Right atrium auricular region (tissue), 2 donors: Measurements from ENCODE around the gene MTOR. TPM values are rescaled to one million over a fixed set of nuclear protein-coding genes. Genes with fewer than 3 reads are reported as not detected.

Experiments used
- DNase-seq: peaks from one replicate; pipeline ENCODE4 v3.0.0-alpha.2; 2019; ENCODE audit warnings: low spot score
- H3K27ac ChIP-seq, 2 donors: fragments of 200-600 bp; sonication (generic); 1 replicate in 1 of 2; 2 replicates in 1 of 2; pipeline ENCODE4 v1.5.1; 2016 to 2019
- H3K27me3 ChIP-seq, 2 donors: fragments of 200-600 bp; sonication (generic); one replicate each; pipeline versions ENCODE4 v1.5.1 to v1.6.0; 2017 to 2019
- H3K36me3 ChIP-seq: fragments of 200-600 bp; sonication (generic); one replicate; pipeline ENCODE4 v1.5.1; 2016
- H3K4me1 ChIP-seq, 2 donors: fragments of 200-600 bp; sonication (generic); one replicate each; pipeline versions ENCODE4 v1.5.1 to v1.6.0; 2017 to 2019
- H3K4me3 ChIP-seq, 2 donors: fragments of 200-600 bp; sonication (generic); 1 replicate in 1 of 2; 2 replicates in 1 of 2; pipeline ENCODE4 v1.5.1; 2017 to 2019; ENCODE audit warnings: mild to moderate bottlenecking in 1 of 2, moderate library complexity in 1 of 2
- H3K9me3 ChIP-seq, 2 donors: fragments of 200-600 bp; sonication (generic); one replicate each; pipeline ENCODE4 v1.5.1; 2019
- CTCF ChIP-seq, 2 donors: fragments of 200-600 bp; sonication (generic); IDR thresholded peaks; one replicate each; pipeline ENCODE4 v1.5.1; 2019; ENCODE audit warnings: antibody characterized with exemption in 2 of 2
- total RNA-seq, 2 donors: library from RNA; depleted of rRNA; stranded (reverse); fragments of >200 nt; gene quantifications; one replicate each; pipeline ENCODE4 v1.1.0, GENCODE V29; 2016

Gene MTOR
- total RNA-seq, 2 donors from 2014 or later, result 28.1 to 36.0 TPM

GRCh38 chr1:11125931-11126330, 136.4 kb downstream of the MTOR start:
- DNase-seq, result no peak
- Histone ChIP-seq H3K4me1 (no peaks in the 10 kb centered on the region), H3K27me3 (no peaks in the 10 kb centered on the region), H3K36me3 (peaks cover 92% of the 10 kb centered on the region), H3K4me3 (no peak overlapping the region), H3K27ac (no peak overlapping the region), H3K9me3 (no peaks in the 10 kb centered on the region)
- TF ChIP-seq CTCF (IDR thresholded peaks at IDR 0.05), result no peak

- H3K9me3 ChIP-seq, result no peaks in the 10 kb centered on the region
- no peaks in the 10 kb centered on the region for H3K27me3 ChIP-seq
- no peaks in the 10 kb centered on the region for H3K4me1 ChIP-seq
- no peak overlapping the region for H3K4me3 ChIP-seq
- DNase-seq, result no peak
- peaks cover 85% of the 10 kb centered on the region for H3K36me3 ChIP-seq
- TF ChIP-seq CTCF (IDR thresholded peaks at IDR 0.05), result no peak
- H3K27ac ChIP-seq, result no peak overlapping the region
Observed at GRCh38 chr1:11124965-11125364, 137.4 kb downstream of the MTOR start.

- Histone ChIP-seq H3K36me3 (peaks cover 67% of the 10 kb centered on the region), H3K9me3 (no peaks in the 10 kb centered on the region), H3K27me3 (no peaks in the 10 kb centered on the region), H3K4me1 (no peaks in the 10 kb centered on the region), H3K27ac (no peak overlapping the region), H3K4me3 (no peak overlapping the region)
- DNase-seq, result no peak
- no peak for TF ChIP-seq CTCF (IDR thresholded peaks at IDR 0.05)
Observed at GRCh38 chr1:11116318-11116717, 146.0 kb downstream of the MTOR start.

GRCh38 chr1:11114966-11115365, 147.4 kb downstream of the MTOR start:
- no peak overlapping the region for H3K27ac ChIP-seq
- no peak for TF ChIP-seq CTCF (IDR thresholded peaks at IDR 0.05)
- DNase-seq, result no peak
- H3K36me3 ChIP-seq, result peaks cover 65% of the 10 kb centered on the region
- H3K9me3 ChIP-seq, result no peaks in the 10 kb centered on the region
- no peaks in the 10 kb centered on the region for H3K27me3 ChIP-seq
- H3K4me1 ChIP-seq, result no peaks in the 10 kb centered on the region
- no peak overlapping the region for H3K4me3 ChIP-seq

- no peaks in the 10 kb centered on the region for H3K4me1 ChIP-seq
- no peak for TF ChIP-seq CTCF (IDR thresholded peaks at IDR 0.05)
- H3K27ac ChIP-seq, result no peak overlapping the region
- no peaks in the 10 kb centered on the region for H3K27me3 ChIP-seq
- H3K9me3 ChIP-seq, result no peaks in the 10 kb centered on the region
- H3K4me3 ChIP-seq, result no peak overlapping the region
- no peak for DNase-seq
- peaks cover 72% of the 10 kb centered on the region for H3K36me3 ChIP-seq
Observed at GRCh38 chr1:11109047-11109760, 153.1 kb downstream of the MTOR start.

- no peak overlapping the region for H3K27ac ChIP-seq
- H3K9me3 ChIP-seq, result no peaks in the 10 kb centered on the region
- no peaks in the 10 kb centered on the region for H3K4me1 ChIP-seq
- TF ChIP-seq CTCF (IDR thresholded peaks at IDR 0.05), result no peak
- no peak for DNase-seq
- H3K27me3 ChIP-seq, result no peaks in the 10 kb centered on the region
- no peak overlapping the region for H3K4me3 ChIP-seq
- peaks cover 58% of the 10 kb centered on the region for H3K36me3 ChIP-seq
Observed at GRCh38 chr1:11107599-11107998, 154.8 kb downstream of the MTOR start.
